ENCODE results near the gene LURAP1L. TPM values are rescaled to one million over a fixed set of nuclear protein-coding genes. Genes with fewer than 3 reads are reported as not detected.

The LURAP1L gene
- total and polyA plus RNA-seq, 9 of the 15 experiments (the other 6 are each of a cell fraction or from before 2014, with no cell fraction given) = 0.06 to 0.28 (median 0.07) TPM; not detected in 4

DNA sequence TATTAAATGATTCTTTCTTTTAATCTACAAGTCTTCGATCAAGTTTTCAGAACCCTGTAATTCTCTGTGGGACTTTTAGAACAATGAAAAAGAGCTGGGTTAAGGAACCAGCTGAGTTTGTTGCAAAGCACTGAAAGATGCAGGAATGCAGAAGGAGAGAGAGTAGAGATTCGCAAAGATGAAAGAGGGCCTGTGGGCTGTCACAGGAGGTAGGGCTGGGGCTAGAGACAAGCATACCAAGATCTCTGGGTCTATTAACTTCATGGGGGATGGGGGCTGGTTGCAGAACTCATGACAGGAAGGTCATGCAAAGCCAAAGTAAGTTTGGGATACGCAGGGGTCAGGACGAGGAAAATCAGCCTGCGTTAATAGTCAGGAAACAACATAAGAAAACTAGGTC lies 81.8 kb downstream of the LURAP1L start:
- no TSS peak for BruUV-seq (replicated peaks)
- DNase-seq (ENCODE audit: extremely low read depth in 1 of 4, low spot score in 3 of 4) = no peak

More for the DNA sequence above, 81.8 kb downstream of the LURAP1L start:
- no peak overlapping the region for H3K4me3 ChIP-seq
- WGBS (ENCODE audit: insufficient coverage, low coverage, missing lambda C conversion rate) = 0% methylated on average over 5 of the region's 5 CpGs
- no peaks in the 10 kb centered on the region for H3K79me2 ChIP-seq (ENCODE audit: control insufficient read depth, insufficient read depth, low read length)
- ChIA-PET POLR2A (no interaction called here), CTCF (ENCODE audit: low intra/inter-chr PET ratio) (no interaction called here)
- no peaks in the 10 kb centered on the region for H3K9me1 ChIP-seq (ENCODE audit: control insufficient read depth, insufficient read depth, low read length)
- no peaks in the 10 kb centered on the region for H3K9me3 ChIP-seq (replicated peaks; ENCODE audit: control insufficient read depth, insufficient read depth, low read depth, low read length)
- H3K9ac ChIP-seq (ENCODE audit: insufficient read depth in 1 of 2, low read depth in 2 of 2, low read length in 2 of 2) = no peak overlapping the region
- no peak for TF ChIP-seq HDGF (IDR thresholded peaks at IDR 0.05)
- no peak for TF ChIP-seq BACH1 (tag; IDR thresholded peaks at IDR 0.05)
- TF ChIP-seq KDM2B (CRISPR knock-in tag; IDR thresholded peaks at IDR 0.05) = no peak
- no peak for TF ChIP-seq ZNF75A (CRISPR knock-in tag; IDR thresholded peaks at IDR 0.05)
- TF ChIP-seq, protein P1, sequence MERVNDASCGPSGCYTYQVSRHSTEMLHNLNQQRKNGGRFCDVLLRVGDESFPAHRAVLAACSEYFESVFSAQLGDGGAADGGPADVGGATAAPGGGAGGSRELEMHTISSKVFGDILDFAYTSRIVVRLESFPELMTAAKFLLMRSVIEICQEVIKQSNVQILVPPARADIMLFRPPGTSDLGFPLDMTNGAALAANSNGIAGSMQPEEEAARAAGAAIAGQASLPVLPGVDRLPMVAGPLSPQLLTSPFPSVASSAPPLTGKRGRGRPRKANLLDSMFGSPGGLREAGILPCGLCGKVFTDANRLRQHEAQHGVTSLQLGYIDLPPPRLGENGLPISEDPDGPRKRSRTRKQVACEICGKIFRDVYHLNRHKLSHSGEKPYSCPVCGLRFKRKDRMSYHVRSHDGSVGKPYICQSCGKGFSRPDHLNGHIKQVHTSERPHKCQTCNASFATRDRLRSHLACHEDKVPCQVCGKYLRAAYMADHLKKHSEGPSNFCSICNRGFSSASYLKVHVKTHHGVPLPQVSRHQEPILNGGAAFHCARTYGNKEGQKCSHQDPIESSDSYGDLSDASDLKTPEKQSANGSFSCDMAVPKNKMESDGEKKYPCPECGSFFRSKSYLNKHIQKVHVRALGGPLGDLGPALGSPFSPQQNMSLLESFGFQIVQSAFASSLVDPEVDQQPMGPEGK (CRISPR knock-in tag; IDR thresholded peaks at IDR 0.05; ENCODE audit: borderline replicate concordance) = no peak
- no peak for TF ChIP-seq ZNF124 (CRISPR knock-in tag; IDR thresholded peaks at IDR 0.05)
- TF ChIP-seq ZNF197 (CRISPR knock-in tag; IDR thresholded peaks at IDR 0.05; ENCODE audit: low read depth) = no peak
- TF ChIP-seq BRCA1 (IDR thresholded peaks at IDR 0.05) = no peak
- TF ChIP-seq BRCA1 (CRISPR knock-in tag; IDR thresholded peaks at IDR 0.05) = no peak
- H3K27me3 ChIP-seq (ENCODE audit: control insufficient read depth in 2 of 2, insufficient read depth in 2 of 2, low read length in 2 of 2) = no peaks in the 10 kb centered on the region
- H3K36me3 ChIP-seq (ENCODE audit: control insufficient read depth, insufficient read depth, low read length) = no peaks in the 10 kb centered on the region
- no peak for FAIRE-seq
- ATAC-seq = no peak
- in situ Hi-C loops (cut with MboI) (no loop called here), intact Hi-C loops (cut with micrococcal nuclease) (no loop called here)
- H4K20me1 ChIP-seq (replicated peaks; ENCODE audit: control insufficient read depth, insufficient read depth, low read length) = no peaks in the 10 kb centered on the region
- no peak overlapping the region for H3K4me2 ChIP-seq (ENCODE audit: insufficient read depth, low read length)
- no peak overlapping the region for H3K27ac ChIP-seq (ENCODE audit: extremely low read depth, low read depth, low read length)
- no peaks in the 10 kb centered on the region for H3K4me1 ChIP-seq (replicated peaks in 1 of 2; ENCODE audit: control insufficient read depth in 2 of 2, insufficient read depth in 2 of 2, low read length in 2 of 2)
- no peak overlapping the region for H2AFZ ChIP-seq (ENCODE audit: low read depth, low read length)
